Measurements from ENCODE around the gene CEL. TPM values are rescaled to one million over a fixed set of nuclear protein-coding genes. Genes with fewer than 3 reads are reported as not detected.

CEL gene
- total RNA-seq, 1 experiment from 2014 or later: 6.6 TPM

DNA sequence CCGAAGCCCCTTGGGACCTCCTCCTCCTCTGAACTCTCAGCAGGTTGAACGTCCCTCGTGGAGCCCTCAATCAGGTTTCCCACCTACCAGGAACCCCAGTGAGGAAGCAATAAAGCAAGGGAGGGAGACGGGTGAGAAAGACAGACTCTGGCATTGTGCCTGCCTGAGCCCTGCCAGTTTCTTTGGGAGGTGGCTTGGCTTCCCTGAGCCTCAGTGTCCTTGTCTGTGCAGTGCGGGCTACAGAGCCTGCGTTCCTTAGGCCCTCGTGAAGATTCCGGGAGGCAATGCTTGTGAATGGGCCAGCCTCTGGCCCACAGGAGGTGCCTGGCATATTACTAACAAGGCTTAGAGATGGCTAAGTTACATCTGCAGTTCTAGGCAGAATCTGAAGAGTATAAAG lies 19.1 kb upstream of the CEL start:
- Mint-ChIP-seq H3K4me1 (no peaks in the 10 kb centered on the region), H3K4me3 (no peak overlapping the region), H3K27ac (no peak overlapping the region), H3K27me3 (ENCODE audit: low read depth) (no peaks in the 10 kb centered on the region; the same call in 1 of the 2 replicates), H3K9me3 (no peaks in the 10 kb centered on the region), H3K36me3 (peaks cover 59% of the 10 kb centered on the region)
- no peak for TF ChIP-seq HMGA2 (CRISPR knock-in tag; IDR thresholded peaks at IDR 0.05)
- no peak for TF ChIP-seq ZNF263 (CRISPR knock-in tag; IDR thresholded peaks at IDR 0.05; ENCODE audit: low read depth)
- TF ChIP-seq, protein P1, sequence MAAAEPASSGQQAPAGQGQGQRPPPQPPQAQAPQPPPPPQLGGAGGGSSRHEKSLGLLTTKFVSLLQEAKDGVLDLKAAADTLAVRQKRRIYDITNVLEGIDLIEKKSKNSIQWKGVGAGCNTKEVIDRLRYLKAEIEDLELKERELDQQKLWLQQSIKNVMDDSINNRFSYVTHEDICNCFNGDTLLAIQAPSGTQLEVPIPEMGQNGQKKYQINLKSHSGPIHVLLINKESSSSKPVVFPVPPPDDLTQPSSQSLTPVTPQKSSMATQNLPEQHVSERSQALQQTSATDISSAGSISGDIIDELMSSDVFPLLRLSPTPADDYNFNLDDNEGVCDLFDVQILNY (CRISPR knock-in tag; IDR thresholded peaks at IDR 0.05): no peak
- no peak for TF ChIP-seq ERG (CRISPR knock-in tag; IDR thresholded peaks at IDR 0.05)
- no peak for TF ChIP-seq IRF2 (CRISPR knock-in tag; IDR thresholded peaks at IDR 0.05; ENCODE audit: borderline replicate concordance, low read depth)
- no peak for TF ChIP-seq ELF4 (CRISPR knock-in tag; IDR thresholded peaks at IDR 0.05; ENCODE audit: low read depth)
- TF ChIP-seq, protein P2, sequence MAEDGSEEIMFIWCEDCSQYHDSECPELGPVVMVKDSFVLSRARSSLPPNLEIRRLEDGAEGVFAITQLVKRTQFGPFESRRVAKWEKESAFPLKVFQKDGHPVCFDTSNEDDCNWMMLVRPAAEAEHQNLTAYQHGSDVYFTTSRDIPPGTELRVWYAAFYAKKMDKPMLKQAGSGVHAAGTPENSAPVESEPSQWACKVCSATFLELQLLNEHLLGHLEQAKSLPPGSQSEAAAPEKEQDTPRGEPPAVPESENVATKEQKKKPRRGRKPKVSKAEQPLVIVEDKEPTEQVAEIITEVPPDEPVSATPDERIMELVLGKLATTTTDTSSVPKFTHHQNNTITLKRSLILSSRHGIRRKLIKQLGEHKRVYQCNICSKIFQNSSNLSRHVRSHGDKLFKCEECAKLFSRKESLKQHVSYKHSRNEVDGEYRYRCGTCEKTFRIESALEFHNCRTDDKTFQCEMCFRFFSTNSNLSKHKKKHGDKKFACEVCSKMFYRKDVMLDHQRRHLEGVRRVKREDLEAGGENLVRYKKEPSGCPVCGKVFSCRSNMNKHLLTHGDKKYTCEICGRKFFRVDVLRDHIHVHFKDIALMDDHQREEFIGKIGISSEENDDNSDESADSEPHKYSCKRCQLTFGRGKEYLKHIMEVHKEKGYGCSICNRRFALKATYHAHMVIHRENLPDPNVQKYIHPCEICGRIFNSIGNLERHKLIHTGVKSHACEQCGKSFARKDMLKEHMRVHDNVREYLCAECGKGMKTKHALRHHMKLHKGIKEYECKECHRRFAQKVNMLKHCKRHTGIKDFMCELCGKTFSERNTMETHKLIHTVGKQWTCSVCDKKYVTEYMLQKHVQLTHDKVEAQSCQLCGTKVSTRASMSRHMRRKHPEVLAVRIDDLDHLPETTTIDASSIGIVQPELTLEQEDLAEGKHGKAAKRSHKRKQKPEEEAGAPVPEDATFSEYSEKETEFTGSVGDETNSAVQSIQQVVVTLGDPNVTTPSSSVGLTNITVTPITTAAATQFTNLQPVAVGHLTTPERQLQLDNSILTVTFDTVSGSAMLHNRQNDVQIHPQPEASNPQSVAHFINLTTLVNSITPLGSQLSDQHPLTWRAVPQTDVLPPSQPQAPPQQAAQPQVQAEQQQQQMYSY (CRISPR knock-in tag; IDR thresholded peaks at IDR 0.05): no peak
- TF ChIP-seq ATF1 (CRISPR knock-in tag; IDR thresholded peaks at IDR 0.05): no peak
- no peak for TF ChIP-seq ZBTB21 (CRISPR knock-in tag; IDR thresholded peaks at IDR 0.05; ENCODE audit: borderline replicate concordance)
- TF ChIP-seq, protein P3, sequence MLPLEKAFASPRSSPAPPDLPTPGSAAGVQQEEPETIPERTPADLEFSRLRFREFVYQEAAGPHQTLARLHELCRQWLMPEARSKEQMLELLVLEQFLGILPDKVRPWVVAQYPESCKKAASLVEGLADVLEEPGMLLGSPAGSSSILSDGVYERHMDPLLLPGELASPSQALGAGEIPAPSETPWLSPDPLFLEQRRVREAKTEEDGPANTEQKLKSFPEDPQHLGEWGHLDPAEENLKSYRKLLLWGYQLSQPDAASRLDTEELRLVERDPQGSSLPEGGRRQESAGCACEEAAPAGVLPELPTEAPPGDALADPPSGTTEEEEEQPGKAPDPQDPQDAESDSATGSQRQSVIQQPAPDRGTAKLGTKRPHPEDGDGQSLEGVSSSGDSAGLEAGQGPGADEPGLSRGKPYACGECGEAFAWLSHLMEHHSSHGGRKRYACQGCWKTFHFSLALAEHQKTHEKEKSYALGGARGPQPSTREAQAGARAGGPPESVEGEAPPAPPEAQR (CRISPR knock-in tag; IDR thresholded peaks at IDR 0.05): no peak
- no peak for TF ChIP-seq E2F4 (CRISPR knock-in tag; IDR thresholded peaks at IDR 0.05; ENCODE audit: borderline replicate concordance, low read depth)
- no peak for TF ChIP-seq ZNF671 (CRISPR knock-in tag; IDR thresholded peaks at IDR 0.05)
- no peak for TF ChIP-seq RELA (CRISPR knock-in tag; IDR thresholded peaks at IDR 0.05; ENCODE audit: borderline replicate concordance)
- TF ChIP-seq ZNF416 (CRISPR knock-in tag; IDR thresholded peaks at IDR 0.05): no peak
- TF ChIP-seq GTF2I (CRISPR knock-in tag; conservative IDR thresholded peaks at IDR 0.05): no peak
- no peak for TF ChIP-seq EMX1 (CRISPR knock-in tag; IDR thresholded peaks at IDR 0.05)
- ATAC-seq (no peak), DNase-seq (ENCODE audit: low spot score) (no peak)
- POLR2A ChIA-PET: no interaction called here
- CTCF ChIA-PET: interaction anchor here (0.6 kb wide), 1 partner anchor 118 kb away, joined by 3 read pairs; no protein-coding TSS in a partner anchor

DNA sequence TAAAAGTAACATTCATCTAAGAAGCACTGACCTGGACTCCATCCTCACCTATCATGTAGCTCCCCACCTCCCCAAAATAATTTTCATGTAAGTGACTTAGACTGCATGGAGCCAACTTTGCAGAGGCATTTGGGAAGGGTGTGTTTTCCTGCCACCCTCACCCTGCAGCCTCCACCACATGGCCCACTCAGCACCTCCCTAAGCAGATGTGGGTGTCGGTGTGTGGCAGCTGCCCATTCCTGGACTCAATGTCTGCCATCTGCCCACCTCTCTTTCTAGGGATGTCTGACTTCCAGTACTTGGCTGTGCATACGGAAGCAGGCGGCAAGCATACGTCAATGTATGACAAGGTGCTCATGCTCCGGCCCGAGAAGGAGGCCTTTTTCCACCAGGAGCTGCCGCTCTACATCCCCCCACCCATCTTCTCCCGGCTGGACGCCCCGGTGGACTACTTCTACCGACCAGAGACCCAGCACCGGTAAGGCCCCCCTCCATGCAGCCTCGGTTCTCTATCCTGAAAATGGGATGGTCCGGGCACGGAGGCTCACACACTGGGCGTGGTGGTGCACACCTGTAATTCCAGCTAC lies 18.2 kb upstream of the CEL start:
- POLR2A ChIA-PET: no interaction called here
- Mint-ChIP-seq H3K4me1 (no peaks in the 10 kb centered on the region), H3K9me3 (no peaks in the 10 kb centered on the region), H3K27ac (no peak overlapping the region), H3K4me3 (no peak overlapping the region), H3K36me3 (peaks cover 59% of the 10 kb centered on the region), H3K27me3 (ENCODE audit: low read depth) (no peaks in the 10 kb centered on the region; the same call in 1 of the 2 replicates)
- CTCF ChIA-PET: interaction anchor here (1.0 kb wide), 1 partner anchor 13 kb away, joined by 3 read pairs; the partner anchor contains the start of gene GTF3C5
- TF ChIP-seq NFYB (CRISPR knock-in tag; conservative IDR thresholded peaks at IDR 0.05; ENCODE audit: low read depth) (no peak), NFATC4 (CRISPR knock-in tag; IDR thresholded peaks at IDR 0.05) (no peak), ELF4 (CRISPR knock-in tag; IDR thresholded peaks at IDR 0.05; ENCODE audit: low read depth) (no peak), FOXP1 (CRISPR knock-in tag; IDR thresholded peaks at IDR 0.05; ENCODE audit: borderline replicate concordance) (no peak), NR1H2 (CRISPR knock-in tag; IDR thresholded peaks at IDR 0.05) (no peak), MXD4 (CRISPR knock-in tag; IDR thresholded peaks at IDR 0.05; ENCODE audit: borderline replicate concordance) (no peak), RORB (CRISPR knock-in tag; IDR thresholded peaks at IDR 0.05) (no peak)
- TF ChIP-seq, protein P4, sequence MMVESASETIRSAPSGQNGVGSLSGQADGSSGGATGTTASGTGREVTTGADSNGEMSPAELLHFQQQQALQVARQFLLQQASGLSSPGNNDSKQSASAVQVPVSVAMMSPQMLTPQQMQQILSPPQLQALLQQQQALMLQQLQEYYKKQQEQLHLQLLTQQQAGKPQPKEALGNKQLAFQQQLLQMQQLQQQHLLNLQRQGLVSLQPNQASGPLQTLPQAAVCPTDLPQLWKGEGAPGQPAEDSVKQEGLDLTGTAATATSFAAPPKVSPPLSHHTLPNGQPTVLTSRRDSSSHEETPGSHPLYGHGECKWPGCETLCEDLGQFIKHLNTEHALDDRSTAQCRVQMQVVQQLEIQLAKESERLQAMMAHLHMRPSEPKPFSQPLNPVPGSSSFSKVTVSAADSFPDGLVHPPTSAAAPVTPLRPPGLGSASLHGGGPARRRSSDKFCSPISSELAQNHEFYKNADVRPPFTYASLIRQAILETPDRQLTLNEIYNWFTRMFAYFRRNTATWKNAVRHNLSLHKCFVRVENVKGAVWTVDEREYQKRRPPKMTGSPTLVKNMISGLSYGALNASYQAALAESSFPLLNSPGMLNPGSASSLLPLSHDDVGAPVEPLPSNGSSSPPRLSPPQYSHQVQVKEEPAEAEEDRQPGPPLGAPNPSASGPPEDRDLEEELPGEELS (CRISPR knock-in tag; IDR thresholded peaks at IDR 0.05): no peak
- TF ChIP-seq, protein P5, sequence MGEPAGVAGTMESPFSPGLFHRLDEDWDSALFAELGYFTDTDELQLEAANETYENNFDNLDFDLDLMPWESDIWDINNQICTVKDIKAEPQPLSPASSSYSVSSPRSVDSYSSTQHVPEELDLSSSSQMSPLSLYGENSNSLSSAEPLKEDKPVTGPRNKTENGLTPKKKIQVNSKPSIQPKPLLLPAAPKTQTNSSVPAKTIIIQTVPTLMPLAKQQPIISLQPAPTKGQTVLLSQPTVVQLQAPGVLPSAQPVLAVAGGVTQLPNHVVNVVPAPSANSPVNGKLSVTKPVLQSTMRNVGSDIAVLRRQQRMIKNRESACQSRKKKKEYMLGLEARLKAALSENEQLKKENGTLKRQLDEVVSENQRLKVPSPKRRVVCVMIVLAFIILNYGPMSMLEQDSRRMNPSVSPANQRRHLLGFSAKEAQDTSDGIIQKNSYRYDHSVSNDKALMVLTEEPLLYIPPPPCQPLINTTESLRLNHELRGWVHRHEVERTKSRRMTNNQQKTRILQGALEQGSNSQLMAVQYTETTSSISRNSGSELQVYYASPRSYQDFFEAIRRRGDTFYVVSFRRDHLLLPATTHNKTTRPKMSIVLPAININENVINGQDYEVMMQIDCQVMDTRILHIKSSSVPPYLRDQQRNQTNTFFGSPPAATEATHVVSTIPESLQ (CRISPR knock-in tag; IDR thresholded peaks at IDR 0.05): no peak
- no peak for DNase-seq (ENCODE audit: low spot score)
- no peak for ATAC-seq
